GM23248 (cell line): Measurements from ENCODE around the gene TUBA1C. TPM values are rescaled to one million over a fixed set of nuclear protein-coding genes. Genes with fewer than 3 reads are reported as not detected.

Experiments used
- DNase-seq: peaks from one replicate; pipeline ENCODE4 v3.0.0-alpha.2; 2015
- H2AFZ ChIP-seq: fragments of 200-600 bp; sonication (generic); 2 replicates; pipeline ENCODE4 v1.6.1; 2016; ENCODE audit warnings: antibody characterized with exemption
- H3F3A ChIP-seq: fragments of 200-600 bp; sonication (generic); 2 replicates; pipeline ENCODE4 v1.6.1; 2016; ENCODE audit warnings: mild to moderate bottlenecking, antibody characterized with exemption, mixed run types; ENCODE audit not compliant: insufficient read depth
- H3K27ac ChIP-seq: fragments of 200-600 bp; sonication (generic); 2 replicates; pipeline ENCODE4 v1.5.1; 2016; ENCODE audit warnings: mild to moderate bottlenecking
- H3K27me3 ChIP-seq: fragments of 200-600 bp; sonication (generic); replicated peaks from 2 replicates; pipeline ENCODE4 v1.6.1; 2016; ENCODE audit warnings: mild to moderate bottlenecking; ENCODE audit not compliant: insufficient read depth
- H3K36me3 ChIP-seq: fragments of 200-600 bp; sonication (generic); 2 replicates; pipeline ENCODE4 v1.6.1; 2016; ENCODE audit warnings: low read depth, mild to moderate bottlenecking
- H3K4me1 ChIP-seq: fragments of 200-600 bp; sonication (generic); 2 replicates; pipeline ENCODE4 v1.6.1; 2016; ENCODE audit warnings: mild to moderate bottlenecking; ENCODE audit not compliant: insufficient read depth
- H3K4me2 ChIP-seq: fragments of 200-600 bp; sonication (generic); one replicate; pipeline ENCODE4 v1.6.1; 2016; ENCODE audit warnings: mild to moderate bottlenecking; ENCODE audit not compliant: unreplicated experiment
- H3K4me3 ChIP-seq: fragments of 200-600 bp; sonication (generic); 2 replicates; pipeline ENCODE4 v1.5.1; 2016; ENCODE audit warnings: mild to moderate bottlenecking
- H3K79me2 ChIP-seq: fragments of 200-600 bp; sonication (generic); 2 replicates; pipeline ENCODE4 v1.6.1; 2016; ENCODE audit warnings: mild to moderate bottlenecking; ENCODE audit not compliant: insufficient read depth
- H3K9ac ChIP-seq: fragments of 200-600 bp; sonication (generic); 2 replicates; pipeline ENCODE4 v1.6.1; 2016; ENCODE audit warnings: mild to moderate bottlenecking
- H3K9me2 ChIP-seq: fragments of 200-600 bp; sonication (generic); 2 replicates; pipeline ENCODE4 v1.6.1; 2016; ENCODE audit warnings: mixed run types, mild to moderate bottlenecking, moderate library complexity; ENCODE audit not compliant: insufficient read depth
- H3K9me3 ChIP-seq: fragments of 200-600 bp; sonication (generic); one replicate; pipeline ENCODE4 v1.6.1; 2017; ENCODE audit warnings: low read depth
- H4K20me1 ChIP-seq: fragments of 200-600 bp; sonication (generic); 2 replicates; pipeline ENCODE4 v1.6.0; 2016; ENCODE audit not compliant: insufficient read depth
- EZH2 ChIP-seq: fragments of 200-600 bp; sonication (generic); IDR thresholded peaks from 2 replicates; pipeline ENCODE4 v1.6.1; 2018; ENCODE audit warnings: antibody characterized with exemption, mild to moderate bottlenecking; ENCODE audit not compliant: insufficient read depth, poor library complexity, severe bottlenecking
- EZH2phosphoT487 ChIP-seq: fragments of 200-600 bp; sonication (generic); IDR thresholded peaks from 2 replicates; pipeline ENCODE4 v1.6.1; 2018; ENCODE audit warnings: antibody characterized with exemption, moderate library complexity, mild to moderate bottlenecking, low read depth; ENCODE audit not compliant: insufficient read depth
- WGBS, 2 experiments: methylation state at CpG; one replicate each; pipeline ENCODE4 v1.1.6; 2015 to 2017; ENCODE audit warnings: low lambda C conversion rate in 2 of 2, low coverage in 1 of 2; ENCODE audit errors: missing lambda C conversion rate in 2 of 2; 5-methylcytosine and 5-hydroxymethylcytosine counted together
- in situ Hi-C: fragments of 300-500 bp; cut with MboI; formaldehyde crosslinking; loops from 2 replicates; pipeline ENCODE4 v1.15.0; 2020
- polyA plus RNA-seq: library from polyadenylated mRNA; unstranded; fragments of >200 nt; fragmentation: Nextera tagmentation; extraction: Ambion mirVana; gene quantifications from 2 replicates; pipeline ENCODE4 v1.2.1, GENCODE V29; 2016
- total RNA-seq: library from RNA; depleted of rRNA; stranded (reverse); fragments of >200 nt; shearing (Covaris generic); gene quantifications from 2 replicates; pipeline ENCODE4 v1.2.3, GENCODE V29; 2014

TUBA1C gene
- total and polyA plus RNA-seq, 2 experiments from 2014 or later = 301 to 473 TPM

- no peaks in the 10 kb centered on the region for H3K9me3 ChIP-seq
- DNase-seq = no peak
- H3K9ac ChIP-seq = no peak overlapping the region
- TF ChIP-seq EZH2 (no peak), EZH2phosphoT487 (no peak)
- no peaks in the 10 kb centered on the region for H3K79me2 ChIP-seq
- in situ Hi-C loops = loop anchor here (10.0 kb wide), 1 partner anchor 135 kb away; the partner anchor contains the start of gene DHH
- H2AFZ ChIP-seq = no peak overlapping the region
- no peaks in the 10 kb centered on the region for H3K27me3 ChIP-seq
- H3K9me2 ChIP-seq = no peaks in the 10 kb centered on the region
- no peaks in the 10 kb centered on the region for H3F3A ChIP-seq
- H3K4me1 ChIP-seq = peaks cover 4% of the 10 kb centered on the region; the same call in 1 of the 2 replicates
- no peaks in the 10 kb centered on the region for H3K36me3 ChIP-seq
- WGBS, 2 experiments = 80 to 83% methylated on average over 6 of the region's 6 CpGs
- no peak overlapping the region for H3K4me3 ChIP-seq
- H3K27ac ChIP-seq = no peak overlapping the region
- H4K20me1 ChIP-seq = no peaks in the 10 kb centered on the region
- H3K4me2 ChIP-seq = no peak overlapping the region
Observed at GRCh38 chr12:49230176-49230804, 34.6 kb upstream of the TUBA1C start.

- H3F3A ChIP-seq = no peaks in the 10 kb centered on the region
- H4K20me1 ChIP-seq = no peaks in the 10 kb centered on the region
- no peak overlapping the region for H3K4me2 ChIP-seq
- in situ Hi-C loops = loop anchor here (10.0 kb wide), 1 partner anchor 136 kb away; the partner anchor contains the start of gene DHH
- 91 to 93% methylated on average over 3 of the region's 3 CpGs for WGBS, 2 experiments
- no peak for TF ChIP-seq EZH2
- TF ChIP-seq EZH2phosphoT487 = no peak
- no peak overlapping the region for H3K27ac ChIP-seq
- no peak overlapping the region for H3K9ac ChIP-seq
- DNase-seq = no peak
- H3K9me2 ChIP-seq = no peaks in the 10 kb centered on the region
- no peaks in the 10 kb centered on the region for H3K9me3 ChIP-seq
- no peaks in the 10 kb centered on the region for H3K36me3 ChIP-seq
- no peak overlapping the region for H3K4me3 ChIP-seq
- H3K27me3 ChIP-seq = no peaks in the 10 kb centered on the region
- no peaks in the 10 kb centered on the region for H3K79me2 ChIP-seq
- H3K4me1 ChIP-seq = peaks cover 4% of the 10 kb centered on the region; the same call in 1 of the 2 replicates
- H2AFZ ChIP-seq = no peak overlapping the region
Observed at GRCh38 chr12:49230805-49231194, 34.1 kb upstream of the TUBA1C start.

DNA sequence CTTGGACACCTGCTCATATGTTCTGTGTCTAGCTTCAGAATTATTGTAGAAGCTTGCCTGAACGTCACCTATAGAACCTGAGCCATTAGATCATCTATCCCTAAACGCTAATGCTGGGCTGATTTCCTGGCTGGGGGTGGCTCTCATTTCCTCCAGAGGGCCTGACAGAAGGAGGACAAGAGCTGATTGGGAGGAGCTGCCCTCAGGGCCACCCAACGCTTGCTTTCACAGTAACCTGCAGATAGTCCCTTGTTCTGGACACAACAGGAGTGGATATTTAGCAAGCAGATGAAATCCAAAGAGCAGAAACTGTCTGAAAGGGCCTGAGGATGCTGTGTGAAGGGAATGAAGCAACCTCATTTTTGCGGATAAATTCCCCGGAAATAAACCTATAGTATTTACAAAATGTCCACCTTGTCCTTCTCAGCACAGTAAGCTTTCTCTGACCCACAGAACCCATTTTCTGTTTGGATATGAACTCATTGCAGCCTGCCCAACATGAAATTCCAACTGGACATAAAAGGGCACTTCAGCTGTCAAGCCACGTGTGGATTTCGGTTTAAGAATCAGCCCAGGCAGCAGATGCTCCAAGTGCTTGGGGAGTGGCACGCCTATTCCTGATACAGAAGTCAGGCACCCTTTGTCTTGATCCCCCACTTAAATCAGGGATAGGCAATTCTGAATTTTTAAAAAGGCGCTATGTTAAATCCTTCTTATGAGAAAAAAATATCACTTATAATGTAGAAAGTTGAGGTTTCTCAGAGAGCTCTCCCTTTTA is 32.8 kb upstream of the TUBA1C start:
- H3K27ac ChIP-seq = no peak overlapping the region
- peaks cover 4% of the 10 kb centered on the region; the same call in 1 of the 2 replicates for H3K4me1 ChIP-seq
- in situ Hi-C loops = loop anchor here (10.0 kb wide), 1 partner anchor 137 kb away; the partner anchor contains the start of gene DHH

DNA sequence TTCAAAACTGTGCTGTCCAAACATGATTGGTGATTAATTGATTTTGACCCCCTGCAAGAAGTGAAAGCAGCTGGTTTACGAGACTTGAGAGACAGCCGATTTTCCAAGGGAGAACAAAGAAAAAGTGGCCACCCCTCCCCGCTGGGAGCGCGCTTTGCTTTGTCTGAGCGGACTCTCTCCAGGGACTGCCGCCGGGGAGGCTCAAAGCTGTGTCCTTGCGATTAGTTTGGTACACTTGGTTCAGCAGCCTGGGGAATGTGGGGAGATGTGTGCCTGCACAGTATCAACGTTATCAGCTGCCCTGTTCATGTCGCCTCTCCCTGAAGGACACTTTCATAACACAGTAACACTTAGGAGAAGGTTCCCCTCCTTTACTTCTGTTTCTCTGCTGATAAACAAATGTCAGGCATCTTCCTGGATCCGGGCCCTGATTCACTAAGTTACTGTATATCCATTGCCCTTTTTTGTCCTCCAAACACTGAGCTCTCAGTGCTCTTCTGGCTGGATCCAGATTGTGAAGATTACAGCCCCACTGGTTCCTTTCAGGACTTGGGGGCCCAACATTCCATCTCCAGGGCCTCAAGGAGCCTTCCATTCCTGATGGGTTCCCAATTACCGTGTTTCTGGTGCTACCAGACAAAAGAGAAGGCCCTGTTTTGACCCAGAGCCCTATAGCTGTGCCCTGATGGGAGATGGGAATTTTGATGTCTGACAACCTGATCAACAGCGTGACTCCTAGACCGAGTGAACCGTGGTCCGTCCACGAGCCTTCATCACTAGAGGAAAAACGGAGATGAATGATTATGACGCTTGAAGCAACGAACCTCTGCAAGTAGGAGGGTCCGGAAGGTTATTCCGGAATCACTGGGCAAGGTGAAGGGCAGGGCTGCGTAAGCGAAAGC is 31.7 kb upstream of the TUBA1C start:
- Histone ChIP-seq H3K9me3 (no peaks in the 10 kb centered on the region), H3K79me2 (no peaks in the 10 kb centered on the region), H3K9me2 (no peaks in the 10 kb centered on the region), H3K36me3 (no peaks in the 10 kb centered on the region), H3K27me3 (no peaks in the 10 kb centered on the region), H3K9ac (no peak overlapping the region), H3K27ac (no peak overlapping the region), H2AFZ (no peak overlapping the region), H3F3A (no peaks in the 10 kb centered on the region), H4K20me1 (no peaks in the 10 kb centered on the region), H3K4me1 (peaks cover 4% of the 10 kb centered on the region; the same call in 1 of the 2 replicates), H3K4me2 (no peak overlapping the region), H3K4me3 (no peak overlapping the region)
- DNase-seq = no peak
- WGBS, 2 experiments = 91 to 92% methylated on average over 24 to 25 of the region's 25 CpGs
- in situ Hi-C loops = loop anchor here (10.0 kb wide), 1 partner anchor 138 kb away; the partner anchor contains the start of gene DHH
- TF ChIP-seq EZH2 = no peak
- no peak for TF ChIP-seq EZH2phosphoT487

More for the DNA sequence above, 32.8 kb upstream of the TUBA1C start:
- TF ChIP-seq EZH2 = no peak
- no peak for TF ChIP-seq EZH2phosphoT487
- Histone ChIP-seq H3K79me2 (no peaks in the 10 kb centered on the region), H2AFZ (no peak overlapping the region), H3K4me2 (no peak overlapping the region), H3K36me3 (no peaks in the 10 kb centered on the region), H4K20me1 (no peaks in the 10 kb centered on the region), H3K27me3 (no peaks in the 10 kb centered on the region), H3K4me3 (no peak overlapping the region), H3F3A (no peaks in the 10 kb centered on the region), H3K9me3 (no peaks in the 10 kb centered on the region), H3K9ac (no peak overlapping the region), H3K9me2 (no peaks in the 10 kb centered on the region)
- WGBS, 2 experiments = 63 to 71% methylated on average over 9 of the region's 9 CpGs
- DNase-seq = no peak
